Measurements from ENCODE around the gene PROM1.

DNA sequence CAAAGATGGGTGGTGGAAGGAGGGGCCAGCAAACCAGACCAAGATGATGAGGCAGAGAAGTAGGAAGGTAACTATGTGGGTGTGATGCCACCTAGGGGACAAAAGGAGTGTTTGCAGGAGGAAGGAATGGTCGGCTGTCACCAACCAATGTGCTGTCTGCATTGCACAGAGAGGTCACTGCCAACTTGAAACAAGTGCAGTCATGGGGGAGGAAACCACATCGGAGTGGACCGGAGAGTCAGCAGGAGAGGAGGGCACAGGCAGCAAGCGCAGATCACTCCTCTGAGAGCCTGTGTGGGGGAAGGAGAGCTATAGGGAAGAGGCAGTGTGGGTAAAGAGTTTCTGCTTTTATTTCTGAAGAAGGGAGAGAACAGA is 82.4 kb downstream of the PROM1 start:
- TF ChIP-seq CTCF (IDR thresholded peaks at IDR 0.05) (peak; percentile 45 to 85 (median 69)), POLR2A (IDR thresholded peaks at IDR 0.05) (no peak)

Data from body of pancreas (tissue), 4 donors.